K562 (cell line): Measurements from ENCODE around the gene NKX2-2. TPM values are rescaled to one million over a fixed set of nuclear protein-coding genes. Genes with fewer than 3 reads are reported as not detected.

Source experiments
- CC2D1A ChIP-seq: fragments of 450-650 bp; IDR thresholded peaks from 2 replicates; pipeline ENCODE4 v1.6.1; 2017; ENCODE audit warnings: mild to moderate bottlenecking
- CREB1 ChIP-seq, 2 experiments: sonication (generic) in 1 of 2; formaldehyde crosslinking in 1 of 2; IDR thresholded peaks; 2 replicates each; pipeline versions ENCODE4 v1.6.1 to v1.8.0; 2012 to 2022; ENCODE audit warnings: inconsistent platforms in 1 of 2, mild to moderate bottlenecking in 1 of 2, missing genetic modification reagents in 1 of 2, moderate library complexity in 1 of 2
- CTBP1 ChIP-seq: fragments of 450-650 bp; IDR thresholded peaks from 2 replicates; pipeline ENCODE4 v1.6.1; 2016; ENCODE audit warnings: borderline replicate concordance
- EHMT2 ChIP-seq: fragments of 450-650 bp; IDR thresholded peaks from 2 replicates; pipeline ENCODE4 v1.6.1; 2018; ENCODE audit warnings: antibody characterized with exemption
- GATAD2A ChIP-seq: fragments of 450-650 bp; IDR thresholded peaks from 2 replicates; pipeline ENCODE4 v1.6.1; 2017
- MYC ChIP-seq, 2 experiments: fragments of 250-450 bp in 1 of 2; sonication (Bioruptor Pico) in 1 of 2; IDR thresholded peaks; 2 replicates each; pipeline versions ENCODE4 v1.5.1 to v1.6.1; 2012 to 2021; ENCODE audit warnings: low read depth in 2 of 2, borderline replicate concordance in 1 of 2, improper control_type of control experiment in 1 of 2, low read length in 1 of 2, mild to moderate bottlenecking in 1 of 2, moderate library complexity in 1 of 2
- NFYB ChIP-seq: IDR thresholded peaks from 2 replicates; pipeline ENCODE4 v1.6.1; 2011; ENCODE audit warnings: mild to moderate bottlenecking, moderate library complexity; ENCODE audit not compliant: insufficient read length; ENCODE audit errors: extremely low read depth
- RAD21 ChIP-seq, 2 experiments: fragments of 250-450 bp in 1 of 2; fragments of 450-650 bp in 1 of 2; sonication (Bioruptor Pico) in 1 of 2; formaldehyde crosslinking in 1 of 2; IDR thresholded peaks in 1 of 2; conservative IDR thresholded peaks in 1 of 2; 2 replicates each; pipeline versions ENCODE4 v1.4.0 to v1.8.0; 2020 to 2022; ENCODE audit warnings: mild to moderate bottlenecking in 2 of 2, moderate library complexity in 1 of 2
- RAD51 ChIP-seq: fragments of 450-650 bp; IDR thresholded peaks from 2 replicates; pipeline ENCODE4 v1.7.1; 2016; ENCODE audit warnings: low read depth, mild to moderate bottlenecking, borderline replicate concordance
- SAFB2 ChIP-seq: fragments of 200-400 bp; formaldehyde crosslinking; IDR thresholded peaks from 2 replicates; pipeline ENCODE4 v1.6.1; 2018; ENCODE audit warnings: borderline replicate concordance, low read length, low read depth, moderate library complexity; ENCODE audit not compliant: severe bottlenecking
- SMC3 ChIP-seq: conservative IDR thresholded peaks from 2 replicates; pipeline ENCODE4 v1.6.1; 2011; ENCODE audit warnings: low read depth, low read length, improper control_type of control experiment; ENCODE audit not compliant: insufficient read depth
- ZNF134 ChIP-seq: fragments of 250-450 bp; sonication (Bioruptor Pico); conservative IDR thresholded peaks from 2 replicates; pipeline ENCODE4 v1.4.0; 2020
- ZNF717 ChIP-seq: fragments of 250-450 bp; sonication (Bioruptor Pico); IDR thresholded peaks from 2 replicates; pipeline ENCODE4 v1.5.0; 2021
- polyA plus RNA-seq, 8 experiments: library from polyadenylated mRNA; depleted of rRNA in 4 of 8; stranded (reverse) in 5 of 8; unstranded in 3 of 8; fragments of >200 nt; fragmentation: Nextera tagmentation in 2 of 8; fragmentation: Illumina TruSeq in 1 of 8; extraction: Ambion mirVana in 2 of 8; extraction: Trizol in 1 of 8; gene quantifications; 2 replicates each; pipeline versions ENCODE4 v1.2.1 to v1.2.3, GENCODE V29; 2011 to 2014; ENCODE audit warnings: inconsistent platforms in 1 of 8, missing spikeins in 1 of 8
- total RNA-seq, 7 experiments: library from RNA; depleted of rRNA in 6 of 7; stranded (reverse); fragments of >200 nt in 6 of 7; fragmentation: Illumina TruSeq in 2 of 7; extraction: Trizol in 2 of 7; gene quantifications; 2 replicates each; pipeline versions ENCODE4 v1.2.1 to v1.2.3, GENCODE V29; 2011 to 2021; ENCODE audit warnings: low replicate concordance in 1 of 7
- TF ChIP-seq, protein P1 (sequence below): fragments of 450-650 bp; formaldehyde crosslinking; IDR thresholded peaks from 2 replicates; pipeline ENCODE4 v1.4.0; 2020; ENCODE audit warnings: mild to moderate bottlenecking, moderate library complexity
- TF ChIP-seq, protein P2 (sequence below), 2 experiments: fragments of 450-650 bp; formaldehyde crosslinking in 1 of 2; IDR thresholded peaks; 2 replicates each; pipeline versions ENCODE4 v1.4.0 to v1.6.1; 2014 to 2020; ENCODE audit warnings: mild to moderate bottlenecking in 2 of 2, borderline replicate concordance in 1 of 2, low read depth in 1 of 2

NKX2-2 gene
- total and polyA plus RNA-seq, 9 of the 15 experiments (the other 6 are each of a cell fraction or from before 2014, with no cell fraction given) = 0.04 TPM; not detected in 8

DNA sequence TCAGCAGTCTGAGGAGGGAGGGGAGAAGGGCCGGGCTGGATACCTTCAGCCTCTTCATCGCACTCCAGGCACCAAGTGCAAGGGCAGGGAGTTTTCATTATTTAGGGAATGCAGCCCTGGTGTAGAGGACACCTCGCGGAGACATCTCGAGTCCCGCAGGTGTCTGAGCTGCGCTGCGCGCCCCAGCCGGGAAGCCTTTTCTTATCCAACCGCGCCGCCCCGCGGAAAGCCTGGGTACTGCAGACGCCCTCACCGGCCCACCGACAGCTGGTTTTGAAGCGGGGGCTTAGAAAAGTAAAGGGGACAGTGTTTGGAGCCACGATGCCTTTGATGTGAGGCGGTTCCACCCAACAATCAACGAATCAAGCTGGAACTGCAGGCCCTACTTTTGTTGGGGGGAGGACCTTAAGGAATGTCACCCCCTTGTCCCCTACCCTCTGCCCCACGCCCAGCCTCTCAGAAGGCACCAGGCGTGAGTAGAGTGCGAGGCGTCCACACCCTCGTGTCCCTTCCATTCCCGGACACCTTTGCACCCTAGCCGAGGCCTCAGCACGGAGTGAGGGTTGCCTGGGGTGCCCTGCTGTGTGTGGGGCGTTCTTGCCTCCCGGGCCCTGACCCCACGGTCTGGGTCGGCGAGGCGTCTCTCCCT is 8.6 kb downstream of the NKX2-2 start (continued):
- TF ChIP-seq NFYB (no peak), RAD51 (no peak), RAD21 (CRISPR knock-in tag; conservative IDR thresholded peaks at IDR 0.05 in 1 of 2, IDR thresholded peaks at IDR 0.05 in 1 of 2) (peak; percentile 89 to 94), SAFB2 (no peak), ZNF717 (CRISPR knock-in tag) (no peak), SMC3 (peak; percentile 80), CREB1 (IDR thresholded peaks at IDR 0.05) (no peak), CREB1 (CRISPR knock-in tag; IDR thresholded peaks at IDR 0.05) (no peak), GATAD2A (no peak), ZNF134 (CRISPR knock-in tag) (no peak), MYC (IDR thresholded peaks at IDR 0.05; ENCODE audit: low read depth, low read length) (0 out of 2 replicates have a peak, but pooled peaks have one; percentile 17), MYC (CRISPR knock-in tag; IDR thresholded peaks at IDR 0.05; ENCODE audit: borderline replicate concordance, low read depth) (no peak), CTBP1 (no peak), EHMT2 (no peak), CC2D1A (peak; percentile 47; the same call in 1 of the 2 replicates)
- TF ChIP-seq, protein P1, sequence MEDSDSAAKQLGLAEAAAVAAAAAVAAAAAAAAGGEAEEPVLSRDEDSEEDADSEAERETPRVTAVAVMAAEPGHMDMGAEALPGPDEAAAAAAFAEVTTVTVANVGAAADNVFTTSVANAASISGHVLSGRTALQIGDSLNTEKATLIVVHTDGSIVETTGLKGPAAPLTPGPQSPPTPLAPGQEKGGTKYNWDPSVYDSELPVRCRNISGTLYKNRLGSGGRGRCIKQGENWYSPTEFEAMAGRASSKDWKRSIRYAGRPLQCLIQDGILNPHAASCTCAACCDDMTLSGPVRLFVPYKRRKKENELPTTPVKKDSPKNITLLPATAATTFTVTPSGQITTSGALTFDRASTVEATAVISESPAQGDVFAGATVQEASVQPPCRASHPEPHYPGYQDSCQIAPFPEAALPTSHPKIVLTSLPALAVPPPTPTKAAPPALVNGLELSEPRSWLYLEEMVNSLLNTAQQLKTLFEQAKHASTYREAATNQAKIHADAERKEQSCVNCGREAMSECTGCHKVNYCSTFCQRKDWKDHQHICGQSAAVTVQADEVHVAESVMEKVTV = peak; percentile 78
- TF ChIP-seq, protein P2, sequence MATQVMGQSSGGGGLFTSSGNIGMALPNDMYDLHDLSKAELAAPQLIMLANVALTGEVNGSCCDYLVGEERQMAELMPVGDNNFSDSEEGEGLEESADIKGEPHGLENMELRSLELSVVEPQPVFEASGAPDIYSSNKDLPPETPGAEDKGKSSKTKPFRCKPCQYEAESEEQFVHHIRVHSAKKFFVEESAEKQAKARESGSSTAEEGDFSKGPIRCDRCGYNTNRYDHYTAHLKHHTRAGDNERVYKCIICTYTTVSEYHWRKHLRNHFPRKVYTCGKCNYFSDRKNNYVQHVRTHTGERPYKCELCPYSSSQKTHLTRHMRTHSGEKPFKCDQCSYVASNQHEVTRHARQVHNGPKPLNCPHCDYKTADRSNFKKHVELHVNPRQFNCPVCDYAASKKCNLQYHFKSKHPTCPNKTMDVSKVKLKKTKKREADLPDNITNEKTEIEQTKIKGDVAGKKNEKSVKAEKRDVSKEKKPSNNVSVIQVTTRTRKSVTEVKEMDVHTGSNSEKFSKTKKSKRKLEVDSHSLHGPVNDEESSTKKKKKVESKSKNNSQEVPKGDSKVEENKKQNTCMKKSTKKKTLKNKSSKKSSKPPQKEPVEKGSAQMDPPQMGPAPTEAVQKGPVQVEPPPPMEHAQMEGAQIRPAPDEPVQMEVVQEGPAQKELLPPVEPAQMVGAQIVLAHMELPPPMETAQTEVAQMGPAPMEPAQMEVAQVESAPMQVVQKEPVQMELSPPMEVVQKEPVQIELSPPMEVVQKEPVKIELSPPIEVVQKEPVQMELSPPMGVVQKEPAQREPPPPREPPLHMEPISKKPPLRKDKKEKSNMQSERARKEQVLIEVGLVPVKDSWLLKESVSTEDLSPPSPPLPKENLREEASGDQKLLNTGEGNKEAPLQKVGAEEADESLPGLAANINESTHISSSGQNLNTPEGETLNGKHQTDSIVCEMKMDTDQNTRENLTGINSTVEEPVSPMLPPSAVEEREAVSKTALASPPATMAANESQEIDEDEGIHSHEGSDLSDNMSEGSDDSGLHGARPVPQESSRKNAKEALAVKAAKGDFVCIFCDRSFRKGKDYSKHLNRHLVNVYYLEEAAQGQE (IDR thresholded peaks at IDR 0.05; ENCODE audit: borderline replicate concordance) = peak; percentile 73
- TF ChIP-seq, protein P2 (CRISPR knock-in tag; IDR thresholded peaks at IDR 0.05; ENCODE audit: low read depth) = no peak
